ENCODE results near the gene ITGA6.

The ITGA6 gene

DNA sequence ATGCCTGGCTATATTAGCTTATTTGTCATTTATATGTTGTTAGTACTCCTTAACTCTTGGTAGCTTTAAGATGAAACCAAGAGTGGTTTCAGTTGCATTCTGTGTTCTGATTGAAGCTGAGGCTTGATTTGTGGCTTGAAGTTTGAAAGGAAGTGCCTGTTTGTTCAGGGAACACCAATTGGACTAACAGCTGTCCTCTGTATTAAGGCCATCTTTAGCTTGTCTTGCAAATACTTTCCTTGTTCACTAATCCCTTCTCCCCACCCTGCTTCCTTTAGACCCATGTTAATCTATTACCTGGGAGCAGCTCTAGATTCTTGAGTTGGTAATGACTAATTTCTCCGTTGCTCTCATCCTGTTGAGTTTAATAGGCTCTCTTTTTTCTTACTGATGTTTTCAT is 13.4 kb downstream of the ITGA6 start:
- DNase-seq (ENCODE audit: low spot score) = no peak

DNA sequence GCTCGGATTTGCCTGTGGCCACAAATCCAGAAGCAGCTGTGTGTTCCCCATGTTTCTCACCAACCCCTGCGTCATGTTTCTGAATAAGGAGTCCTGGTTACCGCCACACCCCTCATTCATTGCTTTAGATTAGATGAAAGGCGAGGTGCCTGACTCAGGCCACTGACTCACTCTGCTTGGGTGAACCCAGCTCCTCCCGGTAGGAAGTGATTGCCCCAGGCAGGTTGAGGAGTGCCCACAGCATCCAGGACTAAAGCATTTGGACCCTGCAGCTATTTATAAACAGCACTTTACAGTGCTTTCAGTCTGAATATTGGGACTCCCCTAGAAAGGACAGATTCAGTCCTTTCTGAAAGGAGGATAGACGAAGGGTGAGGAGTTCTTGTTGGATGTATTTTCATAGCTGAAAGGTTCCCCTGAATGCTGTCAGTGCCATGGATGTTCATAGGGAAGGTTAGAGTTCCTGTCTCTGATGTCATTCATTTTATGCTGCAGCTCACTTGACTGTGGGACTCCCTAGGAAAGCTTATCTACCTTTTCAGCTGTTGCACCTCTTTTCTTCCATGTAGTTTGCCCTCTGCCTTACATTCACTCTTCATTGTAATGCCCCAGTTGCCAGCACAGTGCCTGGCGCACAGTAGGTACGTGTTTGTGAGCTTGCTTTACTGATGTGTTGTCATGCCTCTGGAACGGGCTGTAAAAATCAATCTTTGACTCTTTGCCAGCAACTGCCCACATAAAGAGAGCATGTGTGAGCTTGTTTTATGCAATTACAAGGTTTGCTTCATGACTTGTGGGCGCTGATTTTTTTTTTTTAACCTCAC is 14.9 kb downstream of the ITGA6 start:
- DNase-seq (ENCODE audit: low spot score) = peak; percentile 89

DNA sequence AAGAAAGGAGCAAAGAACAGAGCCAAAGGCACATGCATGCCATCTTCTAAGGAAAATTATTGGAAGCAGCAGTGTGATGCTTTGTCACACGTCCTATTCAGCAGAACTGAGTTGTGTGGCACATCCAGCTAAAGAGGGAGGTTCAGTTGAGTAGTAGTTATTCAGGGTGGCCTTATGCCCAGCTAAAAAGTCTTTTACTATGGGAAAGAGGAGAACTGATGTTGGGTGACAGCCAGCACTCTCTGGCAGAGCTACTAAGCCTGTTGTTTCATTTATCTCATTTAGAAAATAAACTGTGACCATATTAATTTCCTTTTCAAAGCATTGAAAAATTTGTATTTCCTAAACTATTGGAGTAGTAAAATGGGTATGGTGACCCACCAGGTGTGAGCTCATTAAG is 18.5 kb downstream of the ITGA6 start:
- peak; percentile 6 for DNase-seq (ENCODE audit: low spot score)

DNA sequence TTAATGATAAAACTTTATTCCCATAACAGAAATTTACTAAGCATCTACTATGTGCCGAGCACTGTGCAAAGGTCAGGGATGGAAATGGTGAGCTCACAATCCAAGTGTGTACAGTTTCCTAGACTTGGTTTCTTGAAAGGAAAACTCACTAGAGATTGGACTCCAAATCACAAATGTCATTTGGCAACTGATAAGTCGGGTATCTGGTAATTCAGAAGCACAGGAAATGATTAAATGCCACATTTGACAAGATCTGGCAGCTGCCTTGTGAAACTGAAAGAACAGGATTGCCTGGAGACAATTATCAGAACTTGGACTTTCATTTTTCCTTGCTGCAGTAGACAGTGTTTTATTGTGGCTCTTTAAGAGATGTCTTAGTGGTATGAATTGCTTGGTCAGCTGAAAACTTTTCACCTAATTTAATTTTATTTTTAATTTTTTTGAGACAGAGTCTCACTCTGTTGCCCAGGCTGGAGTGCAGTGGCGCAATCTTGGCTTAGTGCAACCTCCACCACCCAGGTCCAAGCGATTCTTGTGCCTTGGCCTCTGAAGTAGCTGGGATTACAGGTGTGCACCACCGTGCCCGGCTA is 19.2 kb downstream of the ITGA6 start:
- DNase-seq (ENCODE audit: low spot score) = no peak

DNA sequence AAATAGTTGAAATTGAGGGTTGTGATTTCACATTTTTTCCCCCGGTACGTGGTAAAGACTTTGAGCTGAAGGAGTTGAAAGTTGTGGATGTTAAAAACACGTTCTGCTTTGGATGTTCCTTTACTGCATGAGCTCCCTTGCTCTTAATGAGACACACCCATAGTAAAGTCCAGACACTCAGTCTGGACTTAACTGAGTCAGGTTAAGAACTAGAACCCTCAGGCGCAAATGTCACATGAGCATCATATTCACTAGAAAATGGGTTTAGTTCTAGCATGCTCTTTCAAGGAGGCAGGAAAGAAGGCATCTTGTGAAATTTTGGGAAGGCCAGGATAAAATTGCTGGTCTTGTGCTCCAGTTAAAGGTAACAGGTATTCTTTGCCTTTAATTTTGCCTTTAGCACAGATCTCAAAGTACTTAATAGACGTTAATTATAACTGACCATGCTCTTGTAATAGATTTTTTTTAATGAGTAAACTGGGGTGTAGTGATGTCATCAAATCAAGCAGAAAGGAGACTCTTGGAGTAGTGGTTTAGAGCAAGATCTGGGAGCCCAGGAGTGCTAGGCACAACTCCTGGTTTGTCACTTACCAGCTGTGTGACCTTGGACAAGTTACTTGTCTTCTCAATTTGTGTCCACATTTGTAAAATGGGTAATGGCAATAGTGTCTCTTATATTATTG is 20.6 kb downstream of the ITGA6 start:
- no peak for DNase-seq (ENCODE audit: low spot score)

DNA sequence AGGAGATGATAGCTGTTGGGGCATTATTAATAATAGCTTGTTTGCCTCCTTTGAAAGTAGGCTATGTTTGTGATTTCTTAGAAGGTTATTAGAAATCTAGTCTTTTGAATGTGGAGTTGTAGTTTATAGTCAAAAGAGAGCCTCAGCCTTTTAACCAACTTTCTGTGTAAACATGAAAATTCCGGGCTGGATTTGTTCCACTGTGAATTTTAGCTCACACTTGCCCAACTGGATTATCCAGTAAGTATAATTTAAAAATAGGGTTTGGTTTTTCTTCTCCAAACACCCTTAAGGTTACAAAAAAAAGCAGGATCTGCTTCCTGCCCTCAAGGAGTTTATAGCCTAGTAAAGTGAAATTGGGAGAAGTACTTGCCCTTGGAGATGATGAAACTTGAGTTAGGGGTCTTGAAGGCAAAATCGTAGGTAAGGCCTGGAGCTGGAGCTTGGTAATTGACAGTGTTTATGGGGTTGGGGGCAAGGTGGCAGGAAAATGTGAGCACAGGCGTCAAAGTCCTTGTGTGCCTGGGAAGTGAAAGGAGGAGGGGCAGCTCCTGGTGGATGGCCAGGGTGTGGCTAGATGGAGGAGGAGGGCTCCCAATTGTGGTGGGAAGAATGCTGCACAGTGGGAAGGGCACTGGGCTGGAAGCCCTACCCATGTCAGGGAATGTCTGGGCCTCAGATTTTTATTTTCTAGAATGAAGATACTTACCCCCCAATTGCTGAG is 21.3 kb downstream of the ITGA6 start:
- no peak for DNase-seq (ENCODE audit: low spot score)

DNA sequence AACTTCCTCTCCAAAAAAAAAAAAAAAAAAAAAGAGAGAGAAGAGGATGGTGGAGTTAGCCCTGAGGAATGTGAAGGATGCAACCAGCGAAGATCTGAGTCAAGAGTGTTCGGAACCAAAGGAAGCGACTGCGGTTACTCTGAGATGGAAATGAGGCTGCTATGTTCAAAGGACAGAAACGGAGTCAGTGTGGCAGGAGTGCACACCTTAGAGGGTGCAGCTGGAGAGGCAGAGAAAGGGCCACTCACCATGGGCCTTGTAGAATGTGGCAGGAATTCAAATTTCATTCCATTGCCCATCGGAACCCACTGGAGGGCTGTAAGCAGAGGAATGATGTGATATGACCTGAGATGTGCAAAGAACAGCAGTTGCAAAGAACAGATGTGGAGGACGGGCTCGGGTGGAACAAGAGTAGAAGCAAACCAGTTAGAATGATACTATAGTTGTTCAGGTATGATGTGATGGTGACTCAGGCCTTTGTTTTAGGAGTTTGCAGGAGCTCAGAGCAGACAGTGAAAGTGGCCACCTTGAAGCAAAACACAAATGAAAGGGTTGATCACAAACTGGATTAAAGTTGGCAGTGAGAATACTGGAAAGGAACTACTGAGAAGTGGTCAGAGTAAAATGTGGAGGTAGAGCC is 22.6 kb downstream of the ITGA6 start:
- peak; percentile 41 for DNase-seq (ENCODE audit: low spot score)

DNA sequence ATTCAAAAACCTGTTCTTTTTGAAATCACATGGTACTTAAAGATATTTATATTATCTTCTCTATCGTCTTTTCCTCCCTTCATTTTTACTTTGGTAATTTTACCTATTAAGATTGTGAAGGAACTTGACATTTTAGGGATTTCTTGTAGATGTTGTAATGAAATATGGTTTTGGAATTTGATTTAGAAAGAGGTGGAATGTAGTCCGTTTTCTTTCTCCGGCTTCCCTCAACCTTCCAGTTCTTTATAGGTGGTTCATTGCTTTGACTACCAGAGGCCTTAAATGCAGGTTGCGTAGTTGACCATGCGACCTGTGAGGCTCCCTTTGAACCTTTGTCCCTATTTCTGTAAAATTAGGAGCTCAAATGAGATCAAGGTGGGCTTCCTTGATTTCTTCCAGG is 24.5 kb downstream of the ITGA6 start:
- DNase-seq (ENCODE audit: low spot score) = no peak

DNA sequence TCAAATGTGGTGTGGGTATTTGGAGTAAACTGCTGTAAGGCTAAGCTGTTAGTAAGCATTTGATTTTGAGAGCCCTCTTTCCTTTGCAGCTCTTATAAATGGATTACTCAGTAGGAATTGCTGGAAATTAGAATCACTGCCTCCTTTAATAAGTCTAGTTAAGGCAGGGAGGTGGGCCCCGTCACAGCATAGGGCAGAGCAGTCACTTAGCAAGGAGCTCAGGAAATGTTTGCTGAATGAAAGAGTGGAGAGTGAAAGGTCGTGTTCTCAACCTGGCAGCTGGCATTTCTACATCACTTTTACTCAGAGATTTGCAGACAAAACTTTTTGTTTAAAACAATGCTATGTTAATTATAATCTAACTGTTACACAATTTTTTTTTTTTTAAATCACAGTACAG is 25.5 kb downstream of the ITGA6 start:
- no peak for DNase-seq (ENCODE audit: low spot score)

DNA sequence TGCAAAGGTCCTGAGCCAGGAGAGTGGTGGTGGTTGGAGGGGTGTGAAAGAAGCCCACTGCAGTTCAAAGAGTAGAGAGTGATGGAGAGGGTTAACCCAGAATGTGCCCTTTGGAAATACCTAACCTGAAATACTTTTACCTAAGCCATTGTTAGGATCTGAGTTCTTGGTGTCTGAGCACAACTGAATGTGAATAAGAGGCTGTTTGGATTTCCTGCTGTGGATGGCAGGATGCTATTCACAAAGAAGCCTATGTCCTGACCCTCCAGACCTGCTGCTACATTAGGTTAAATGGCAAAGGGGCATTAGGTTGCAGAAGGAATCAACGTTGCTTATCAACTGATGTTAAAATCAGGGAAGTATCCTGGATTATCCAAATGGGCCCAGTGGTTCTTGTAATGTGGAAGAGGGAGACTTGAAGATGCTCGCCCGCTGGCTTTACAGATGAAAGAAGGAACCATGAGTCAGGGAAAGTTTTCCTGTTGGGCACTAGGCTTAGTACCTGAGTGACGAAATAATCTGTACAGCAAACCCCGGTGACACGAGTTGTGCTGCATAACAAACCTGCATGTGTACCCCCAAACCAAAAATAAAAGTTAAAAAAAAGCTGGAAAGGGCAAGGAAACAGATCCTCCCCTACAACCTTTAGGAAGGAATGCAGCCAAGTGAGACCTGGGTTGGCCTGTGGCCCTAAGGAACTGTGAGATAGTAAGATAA is 27.2 kb downstream of the ITGA6 start:
- no peak for DNase-seq (ENCODE audit: low spot score)

DNA sequence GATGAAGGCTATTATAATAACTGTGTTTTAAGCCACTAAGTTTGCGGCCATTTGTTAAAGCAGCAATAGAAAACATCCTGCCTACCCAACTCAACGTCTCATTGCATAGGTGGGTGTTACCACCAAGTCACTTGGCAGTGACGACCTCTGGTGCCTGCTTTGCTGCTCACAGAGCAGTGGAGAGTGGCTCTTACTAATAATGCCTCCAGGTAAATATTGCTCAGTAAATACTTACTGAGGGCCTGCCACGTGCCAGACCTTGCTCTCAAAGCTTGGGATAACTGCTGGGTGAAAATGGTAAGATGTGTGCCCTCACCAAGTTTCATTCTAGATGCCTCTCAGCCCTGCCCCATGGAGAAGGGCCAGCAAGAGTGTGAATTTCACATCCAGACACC is 27.7 kb downstream of the ITGA6 start:
- no peak for DNase-seq (ENCODE audit: low spot score)

DNA sequence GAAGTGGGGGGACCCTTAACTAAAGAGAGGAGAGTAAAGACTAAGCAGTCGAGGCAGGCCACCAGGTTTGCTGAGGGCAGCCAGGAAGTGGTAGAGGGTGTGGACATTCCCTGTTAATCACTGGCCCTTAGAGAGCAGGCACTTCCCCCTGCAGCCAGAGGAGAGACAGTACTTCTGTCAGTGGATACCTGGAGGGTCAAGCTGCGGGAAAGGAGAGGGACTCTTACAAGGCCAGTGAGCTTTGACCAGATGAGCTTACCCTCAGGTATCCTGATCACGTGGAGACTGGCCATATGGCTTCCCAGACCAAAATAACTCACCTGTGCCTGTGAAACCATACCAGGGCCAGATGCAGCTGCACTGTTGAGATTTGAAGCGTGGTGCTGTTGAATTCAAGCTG is 28.6 kb downstream of the ITGA6 start:
- DNase-seq (ENCODE audit: low spot score) = no peak

DNA sequence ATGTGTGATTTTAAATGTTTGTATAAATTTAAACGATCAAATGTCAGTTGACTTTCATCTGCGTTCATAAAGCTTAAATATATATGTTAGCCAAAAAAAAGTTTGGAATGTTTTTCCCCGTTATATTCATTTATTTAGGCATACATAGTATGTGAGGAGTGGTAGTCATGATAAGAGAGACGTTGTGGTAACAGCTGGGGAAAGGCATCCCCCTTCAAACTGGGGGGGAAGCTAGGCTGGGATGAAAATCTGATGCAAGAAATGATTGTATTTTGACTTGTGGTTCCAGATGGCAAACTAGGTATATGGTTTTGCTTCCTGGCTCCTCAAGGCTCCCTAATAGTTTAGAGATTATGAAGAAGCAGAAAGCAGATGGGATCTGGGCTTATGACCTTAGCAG is 30.1 kb downstream of the ITGA6 start:
- DNase-seq (ENCODE audit: low spot score) = no peak

DNA sequence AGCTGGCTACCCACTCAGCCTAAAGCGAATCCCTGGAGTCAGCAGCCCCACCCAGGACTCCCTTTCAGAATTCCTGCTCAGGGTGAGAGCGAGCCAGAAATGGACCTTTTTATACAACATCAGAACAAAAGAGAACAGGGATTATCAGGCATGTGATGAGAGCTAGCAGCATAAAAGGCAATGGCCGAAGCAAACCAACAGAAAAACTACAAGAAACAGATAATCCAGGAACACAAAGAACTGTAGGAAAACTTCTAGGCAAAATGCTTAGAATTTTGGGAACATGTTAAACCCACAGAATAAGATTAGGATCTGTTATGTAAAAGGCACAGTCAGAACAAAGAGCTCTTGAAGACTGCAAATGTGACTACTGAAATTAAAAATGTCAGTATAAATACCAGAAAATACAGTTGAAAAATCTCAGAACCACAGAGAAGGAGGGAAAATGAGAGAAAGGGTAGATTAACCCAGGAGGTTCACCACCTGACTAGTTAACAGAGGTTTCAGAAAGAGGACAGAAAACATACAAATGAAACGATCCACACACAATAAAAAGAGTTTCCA is 31.3 kb downstream of the ITGA6 start:
- no peak for DNase-seq (ENCODE audit: low spot score)

DNA sequence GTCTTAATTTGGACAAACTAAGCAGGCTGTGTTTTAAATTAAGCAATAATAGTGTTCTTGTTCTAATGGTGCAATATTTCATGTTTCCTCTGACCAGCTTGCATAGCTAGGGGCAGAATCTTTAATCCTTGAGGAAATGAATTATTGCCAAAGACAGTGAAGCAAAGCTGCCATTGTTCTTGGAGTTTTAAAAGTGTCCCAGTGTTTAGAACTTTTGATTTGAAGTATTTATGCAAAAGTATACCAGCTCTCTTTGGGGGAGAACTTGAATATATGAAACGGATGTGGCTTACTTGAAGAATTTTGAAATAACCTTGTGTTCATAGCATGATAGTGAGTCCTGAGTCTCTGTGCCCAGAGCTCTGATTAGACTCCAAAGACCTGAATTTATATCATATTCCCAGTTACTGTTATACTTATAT is 33.4 kb downstream of the ITGA6 start:
- DNase-seq (ENCODE audit: low spot score) = no peak

DNA sequence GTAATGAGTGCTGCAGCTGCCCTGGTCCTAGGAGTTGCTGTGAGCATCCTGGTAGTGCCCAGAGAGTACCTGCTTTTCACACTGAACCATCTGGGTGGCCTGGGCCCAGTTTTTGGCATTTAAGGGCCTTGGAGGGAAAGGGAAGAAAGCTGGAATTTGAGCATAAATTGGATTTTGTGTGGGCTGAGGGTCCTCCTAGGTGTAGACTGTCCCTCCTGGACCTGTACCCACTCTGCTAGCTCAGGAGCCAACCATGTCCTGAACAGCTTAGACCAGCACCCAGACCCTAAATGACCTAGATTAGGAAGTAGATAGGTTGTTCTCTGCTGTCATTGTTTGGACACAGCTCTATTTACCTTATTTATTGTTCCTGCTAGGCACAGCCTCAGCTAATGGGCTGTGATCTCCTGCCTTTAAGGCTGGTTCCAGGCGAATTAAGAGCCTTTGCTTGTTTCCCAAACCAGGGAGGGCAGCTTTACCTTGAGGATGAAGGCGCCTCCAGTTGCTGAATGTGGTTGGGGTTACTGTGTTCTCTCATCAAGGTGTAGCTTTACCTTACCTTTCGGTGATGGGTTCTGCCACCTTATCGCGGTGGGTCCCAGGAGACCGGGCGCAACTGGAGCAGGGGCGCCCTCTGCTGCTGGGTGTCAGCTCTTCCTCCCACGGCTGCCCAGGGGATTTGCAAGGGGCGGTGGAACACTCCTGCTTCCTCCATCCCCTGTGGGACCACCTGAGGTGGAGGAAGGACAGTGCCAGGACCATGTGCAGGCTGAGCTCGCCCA is 34.4 kb downstream of the ITGA6 start:
- DNase-seq (ENCODE audit: low spot score) = peak; percentile 50

DNA sequence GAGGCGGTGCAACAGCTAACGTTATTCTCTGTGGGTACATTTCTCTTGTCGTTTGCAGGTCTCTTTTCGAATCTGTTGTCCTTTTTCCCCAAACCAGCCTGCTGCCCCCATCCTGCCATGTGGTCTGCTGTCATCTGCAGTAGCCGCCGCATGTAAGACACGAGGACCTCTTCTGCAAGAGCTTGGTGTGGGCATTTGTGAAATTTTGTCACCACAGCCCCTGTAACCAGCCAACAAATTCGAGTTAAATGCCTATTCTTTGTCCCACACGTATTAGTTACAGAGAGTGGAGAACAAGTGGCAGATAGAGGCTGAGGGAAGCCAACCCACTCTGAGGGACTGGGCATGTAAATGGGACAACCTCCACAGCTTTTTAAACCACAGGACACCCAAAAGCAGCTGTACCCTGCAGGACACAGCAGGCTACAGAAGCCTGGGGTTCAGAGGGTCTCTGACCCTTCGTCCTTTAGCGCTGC is 35.0 kb downstream of the ITGA6 start:
- no peak for DNase-seq (ENCODE audit: low spot score)

DNA sequence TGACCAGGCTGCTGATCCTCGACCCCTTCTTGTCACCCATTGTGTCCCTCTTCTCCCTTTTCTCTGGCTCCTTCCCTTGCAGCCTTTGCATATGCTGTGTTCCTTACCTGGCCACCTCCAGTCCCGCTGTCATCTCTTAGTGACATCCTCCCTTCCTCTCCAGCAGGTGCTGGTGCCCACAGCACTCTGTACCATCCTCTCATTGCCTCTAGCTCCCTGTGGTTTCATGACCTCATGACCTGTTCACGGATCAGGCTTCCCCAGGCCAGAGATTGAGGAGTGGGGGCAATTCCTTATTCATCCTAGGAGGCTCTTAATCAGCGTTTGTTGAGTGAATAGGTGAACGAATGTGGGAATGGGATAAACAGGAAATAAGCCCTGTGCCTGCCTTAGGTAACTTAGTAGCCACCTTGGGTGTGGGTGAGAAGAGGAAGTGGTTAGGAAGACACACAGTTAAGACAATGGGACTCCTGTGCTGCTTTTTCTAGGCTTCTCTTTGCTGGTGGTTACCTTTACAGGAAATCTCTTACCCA is 35.5 kb downstream of the ITGA6 start:
- no peak for DNase-seq (ENCODE audit: low spot score)

DNA sequence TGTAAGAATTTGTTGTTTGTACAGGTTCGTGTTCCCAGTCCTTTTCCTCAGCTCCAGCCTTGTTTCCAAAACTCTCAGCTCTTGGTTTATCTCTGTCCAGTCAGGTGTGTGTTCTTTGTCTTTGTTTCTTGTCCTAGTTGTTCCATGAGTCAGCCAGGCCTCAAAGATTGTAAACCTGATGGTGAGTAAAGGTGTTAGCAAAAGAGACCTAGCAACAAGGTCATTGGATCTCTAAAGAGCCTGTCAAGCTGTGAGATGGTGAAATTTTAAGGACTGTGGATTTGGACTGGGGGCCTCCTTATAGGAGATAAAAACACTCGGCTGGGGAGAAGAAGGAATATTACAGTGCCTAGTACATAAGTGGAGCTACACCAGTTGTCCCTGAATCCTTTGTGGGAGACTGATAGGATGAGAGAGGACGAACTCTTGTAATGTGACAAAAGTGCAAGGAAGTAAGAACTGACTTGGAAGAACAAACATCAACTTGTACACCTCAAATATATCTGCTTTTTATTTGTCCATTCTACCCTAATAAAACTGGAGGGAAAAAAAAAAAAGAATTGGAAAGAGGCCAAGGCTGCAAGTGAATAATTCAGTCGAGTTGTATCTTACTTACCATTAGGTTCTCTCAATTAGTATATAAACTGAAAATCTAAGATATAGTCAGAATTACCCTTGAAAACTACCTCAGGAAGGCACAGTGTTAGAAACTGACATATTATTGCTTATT is 37.2 kb downstream of the ITGA6 start:
- no peak for DNase-seq (ENCODE audit: low spot score)
